ENCODE results near the gene GDF2.

Gene GDF2

GRCh38 chr10:47303866-47304265 lies 18.4 kb upstream of the GDF2 start:
- Mint-ChIP-seq H3K36me3 (ENCODE audit: low read depth) (no peaks in the 10 kb centered on the region), H3K4me1 (peaks cover 17% of the 10 kb centered on the region), H3K4me3 (no peak overlapping the region)

DNA sequence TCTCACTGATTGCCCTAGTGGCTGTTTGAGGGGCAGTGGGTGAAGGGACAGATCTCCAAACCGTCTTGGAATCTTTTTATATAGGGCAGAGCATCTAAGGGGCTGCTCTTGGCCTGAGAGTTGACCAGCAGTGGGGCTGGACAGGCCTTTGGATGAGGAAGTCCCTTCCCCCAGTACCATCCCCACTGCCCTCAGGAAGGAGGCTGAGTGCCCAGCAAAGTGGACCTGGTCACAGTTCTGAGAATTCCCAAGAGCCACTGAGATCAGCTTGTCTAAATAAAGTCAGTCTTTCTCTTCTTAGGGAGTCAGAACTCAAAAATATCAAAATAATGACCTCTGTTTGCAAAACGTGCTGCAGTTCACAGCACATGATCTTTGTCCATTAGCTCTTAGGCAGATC lies 16.7 kb upstream of the GDF2 start:
- H3K4me3 Mint-ChIP-seq = no peak overlapping the region
- H3K4me1 Mint-ChIP-seq = peaks cover 11% of the 10 kb centered on the region
- no peaks in the 10 kb centered on the region for H3K36me3 Mint-ChIP-seq (ENCODE audit: low read depth)
- TF ChIP-seq CTCF (IDR thresholded peaks at IDR 0.05) = no peak
- H3K9me3 Mint-ChIP-seq = no peaks in the 10 kb centered on the region
- DNase-seq = no peak
- H3K27ac Mint-ChIP-seq = no peak overlapping the region
- H3K27me3 Mint-ChIP-seq (ENCODE audit: low read depth, poor library complexity) = peaks cover 51% of the 10 kb centered on the region

More at GRCh38 chr10:47303866-47304265, 18.4 kb upstream of the GDF2 start:
- TF ChIP-seq CTCF (IDR thresholded peaks at IDR 0.05) = no peak
- Mint-ChIP-seq H3K27ac (no peak overlapping the region), H3K27me3 (ENCODE audit: low read depth, poor library complexity) (peaks cover 64% of the 10 kb centered on the region), H3K9me3 (no peaks in the 10 kb centered on the region)
- no peak for DNase-seq

DNA sequence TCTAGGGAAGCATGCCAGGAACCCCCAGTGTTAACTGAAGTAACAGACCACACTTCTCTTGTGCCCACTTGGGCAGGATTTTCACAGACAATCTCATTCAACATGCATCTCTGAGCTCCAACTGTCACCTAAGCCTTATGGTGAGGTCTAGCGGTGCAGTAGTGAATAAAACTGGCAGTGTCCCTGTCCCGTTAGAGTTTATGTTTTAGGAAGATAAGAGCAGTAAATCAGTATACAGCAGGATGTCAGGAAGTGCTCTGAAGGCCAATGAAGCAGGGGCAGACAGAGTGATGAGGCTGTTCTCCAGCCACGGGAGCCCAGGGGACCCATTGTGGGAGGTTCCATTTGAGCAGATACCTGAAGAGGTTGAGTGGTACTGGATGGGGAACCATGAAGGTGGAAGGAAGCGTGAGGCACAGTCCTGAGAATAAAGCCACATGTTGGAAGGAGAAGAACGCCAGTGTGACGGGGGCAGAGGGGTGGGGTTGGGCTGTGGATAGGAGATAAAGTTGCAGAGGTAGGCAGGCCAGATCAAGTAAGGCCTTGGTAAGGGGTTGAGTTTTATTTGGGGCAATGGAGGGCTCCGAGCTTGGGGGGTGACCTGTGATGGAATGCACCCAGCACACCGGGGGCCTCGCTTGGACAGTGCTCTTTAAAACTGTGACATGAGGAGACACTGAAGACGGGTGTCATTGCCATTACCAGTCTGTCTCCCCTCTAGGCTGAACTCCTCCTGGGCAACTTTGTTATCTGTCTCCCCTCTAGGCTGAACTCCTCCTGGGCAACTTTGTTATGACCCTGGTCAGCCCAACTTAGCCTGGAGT lies 15.7 kb upstream of the GDF2 start:
- Mint-ChIP-seq H3K4me1 (peaks cover 6% of the 10 kb centered on the region), H3K36me3 (ENCODE audit: low read depth) (no peaks in the 10 kb centered on the region), H3K9me3 (no peaks in the 10 kb centered on the region), H3K4me3 (no peak overlapping the region), H3K27ac (no peak overlapping the region), H3K27me3 (ENCODE audit: low read depth, poor library complexity) (peaks cover 40% of the 10 kb centered on the region)
- no peak for TF ChIP-seq CTCF (IDR thresholded peaks at IDR 0.05)
- no peak for DNase-seq

GRCh38 chr10:47307381-47307780 lies 14.9 kb upstream of the GDF2 start:
- H3K36me3 Mint-ChIP-seq (ENCODE audit: low read depth) = no peaks in the 10 kb centered on the region
- H3K27me3 Mint-ChIP-seq (ENCODE audit: low read depth, poor library complexity) = peaks cover 32% of the 10 kb centered on the region
- peaks cover 6% of the 10 kb centered on the region for H3K4me1 Mint-ChIP-seq

DNA sequence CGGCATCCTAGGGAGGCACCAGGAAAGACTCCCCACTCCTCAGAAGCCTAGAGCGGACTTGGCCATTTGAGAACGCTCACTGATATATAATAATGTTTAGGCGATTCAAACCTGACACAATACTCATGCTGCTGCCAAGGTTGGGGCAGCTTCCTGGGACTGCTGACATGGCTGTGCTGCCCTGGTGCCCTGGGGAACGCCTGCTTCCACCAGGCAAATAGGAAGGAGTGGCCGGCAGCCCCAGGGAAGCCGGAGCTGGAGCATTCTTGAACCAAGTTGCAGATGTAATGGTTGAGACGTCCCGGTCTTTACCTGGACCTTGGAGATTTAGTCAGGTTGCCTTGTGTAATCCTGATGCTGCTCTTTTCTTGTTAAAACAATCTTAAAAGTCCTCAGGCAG lies 13.5 kb upstream of the GDF2 start:
- no peak overlapping the region for H3K27ac Mint-ChIP-seq
- no peak overlapping the region for H3K4me3 Mint-ChIP-seq
- no peak for TF ChIP-seq CTCF (IDR thresholded peaks at IDR 0.05)
- no peaks in the 10 kb centered on the region for H3K36me3 Mint-ChIP-seq (ENCODE audit: low read depth)
- peaks cover 6% of the 10 kb centered on the region for H3K4me1 Mint-ChIP-seq
- H3K9me3 Mint-ChIP-seq = no peaks in the 10 kb centered on the region
- DNase-seq = no peak
- peaks cover 21% of the 10 kb centered on the region for H3K27me3 Mint-ChIP-seq (ENCODE audit: low read depth, poor library complexity)

More at GRCh38 chr10:47307381-47307780, 14.9 kb upstream of the GDF2 start:
- no peak for TF ChIP-seq CTCF (IDR thresholded peaks at IDR 0.05)
- no peak overlapping the region for H3K4me3 Mint-ChIP-seq
- H3K27ac Mint-ChIP-seq = no peak overlapping the region
- no peak for DNase-seq
- H3K9me3 Mint-ChIP-seq = no peaks in the 10 kb centered on the region
